Gastroesophageal sphincter (tissue), 3 donors: ENCODE results near the gene RPTOR.

Experiments
- CTCF ChIP-seq, 4 experiments: fragments of 200-600 bp in 2 of 4; fragments of 450-650 bp in 2 of 4; sonication (generic) in 1 of 4; IDR thresholded peaks; one replicate each; pipeline ENCODE4 v1.5.1; 2017 to 2019; ENCODE audit warnings: antibody characterized with exemption in 4 of 4, mild to moderate bottlenecking in 2 of 4, moderate library complexity in 2 of 4
- POLR2A ChIP-seq, 2 donors: fragments of 450-650 bp; IDR thresholded peaks; one replicate each; pipeline ENCODE4 v1.6.1; 2017; ENCODE audit warnings: antibody characterized with exemption in 2 of 2, mild to moderate bottlenecking in 2 of 2, moderate library complexity in 1 of 2

DNA sequence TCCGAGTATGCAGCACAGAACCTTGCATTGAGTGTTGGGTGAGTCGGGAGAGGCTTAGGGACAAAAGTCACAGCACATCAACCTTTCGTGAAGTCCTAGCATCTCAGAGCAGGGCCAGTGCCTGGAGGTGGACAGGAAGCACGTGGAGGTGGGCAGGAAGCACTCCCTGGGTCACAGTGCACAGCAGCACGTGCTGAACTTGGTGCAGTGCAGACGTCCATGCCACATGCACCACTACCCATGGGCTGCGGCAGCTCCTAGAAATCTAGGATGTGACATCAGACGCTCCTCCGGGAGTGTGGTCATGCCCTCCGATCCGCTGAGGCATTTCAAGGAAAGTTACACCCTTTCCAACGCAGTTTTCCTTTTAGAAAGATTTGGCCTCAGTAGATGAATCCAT is 363.6 kb downstream of the RPTOR start:
- TF ChIP-seq POLR2A (IDR thresholded peaks at IDR 0.05), result no peak
- TF ChIP-seq CTCF (IDR thresholded peaks at IDR 0.05), result no peak
